GM19324 (cell line): ENCODE data around the gene P2RY6.
"Not testable (repeated sequence)": the region's sequence is repeated elsewhere in the genome, so short reads cannot be mapped to it uniquely, and the experiment has no call there.

Source experiments
- ATAC-seq: cut with Tn5 transposase; IDR thresholded peaks from one replicate; pipeline ENCODE4 v1.9.1; 2021; ENCODE audit warnings: mild to moderate bottlenecking, moderate library complexity; ENCODE audit not compliant: unreplicated experiment, low FRiP score

The P2RY6 gene

DNA sequence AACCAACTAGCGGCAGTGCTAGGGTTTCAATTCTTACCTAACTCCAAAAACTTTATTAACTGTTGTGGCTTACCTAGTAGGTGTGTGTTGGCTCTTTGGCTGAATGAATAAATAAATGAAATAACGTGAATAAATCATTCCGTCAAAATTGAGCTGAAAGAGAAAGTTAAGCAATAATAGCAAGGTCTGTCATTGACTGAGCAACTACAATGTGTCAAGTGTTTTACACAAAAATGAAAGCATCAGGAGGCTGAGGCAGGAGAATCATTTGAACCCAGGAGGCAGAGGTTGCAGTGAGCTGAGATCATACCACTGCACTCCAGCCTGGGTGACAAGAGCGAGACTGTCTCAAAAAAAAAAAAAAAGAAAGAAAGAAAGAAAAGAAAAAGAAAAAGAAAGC lies 2.1 kb downstream of the P2RY6 start:
- not testable (repeated sequence) for ATAC-seq

DNA sequence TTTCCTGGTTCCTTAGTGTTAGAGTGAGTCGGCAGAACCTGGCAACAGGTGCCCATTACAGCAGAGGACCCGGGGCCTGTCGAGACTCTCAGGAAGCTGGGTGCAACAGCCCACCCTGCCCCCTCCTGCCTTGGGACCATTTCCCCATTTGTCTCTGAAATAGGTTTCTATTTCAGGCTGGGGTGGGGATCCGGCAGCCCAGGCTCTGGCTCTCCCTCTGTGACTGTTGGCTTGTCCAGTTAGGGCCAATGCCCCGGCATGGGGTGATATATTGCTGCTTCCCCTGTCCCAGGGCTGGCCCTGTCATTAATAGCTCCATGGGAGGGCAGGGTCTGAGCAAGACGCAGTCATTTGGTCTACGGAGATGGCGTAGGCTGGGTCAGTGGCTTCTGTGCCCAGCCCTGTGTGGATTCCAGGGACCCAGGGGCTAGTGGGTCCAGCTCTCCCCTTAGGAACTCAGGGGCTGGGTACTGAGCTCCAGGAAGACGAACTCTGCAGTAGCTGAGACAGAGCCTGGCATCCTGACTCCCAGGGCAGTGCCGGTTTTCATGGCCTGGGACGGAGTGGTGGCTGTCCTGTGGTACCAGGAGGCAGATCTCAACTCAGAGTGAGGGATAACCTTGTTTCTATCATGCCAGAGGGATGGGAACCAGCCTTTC lies 2.7 kb downstream of the P2RY6 start:
- no peak for ATAC-seq

DNA sequence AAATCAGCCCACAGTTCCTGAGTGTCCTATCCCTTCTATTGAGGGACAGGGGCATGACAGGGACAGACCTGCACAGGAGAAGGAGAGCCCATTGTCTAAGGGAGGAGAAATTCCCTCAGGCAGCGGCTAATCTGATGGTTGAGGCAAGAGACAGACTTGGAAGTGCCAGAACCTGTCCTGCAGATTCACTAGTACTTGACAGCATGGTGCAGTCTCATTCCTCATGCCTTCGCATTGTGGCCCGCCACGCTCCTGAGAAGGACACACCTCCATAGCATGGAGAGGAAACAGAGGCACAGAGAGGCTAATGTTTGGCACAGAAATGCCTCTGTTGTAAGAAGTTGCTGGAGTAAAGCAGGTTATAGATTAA lies 3.2 kb downstream of the P2RY6 start:
- no peak for ATAC-seq

DNA sequence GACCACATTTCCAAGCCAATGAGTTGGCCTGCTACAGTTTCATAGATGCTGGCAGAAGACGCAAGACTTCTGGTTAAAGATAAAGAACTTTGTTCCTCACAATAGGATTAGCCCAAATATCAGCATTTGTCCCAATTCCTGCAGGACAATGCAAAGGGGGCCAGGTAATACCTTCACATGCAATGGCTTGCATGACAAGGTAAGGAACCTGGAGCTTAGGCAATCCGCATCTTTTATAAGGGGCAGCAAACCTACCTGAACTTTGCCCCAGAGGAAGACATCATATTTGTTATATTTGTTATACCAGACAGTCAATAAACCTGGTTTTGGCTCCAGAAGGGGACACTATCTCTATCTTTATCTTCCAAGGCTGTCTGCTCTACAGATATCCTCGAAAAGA lies 5.3 kb downstream of the P2RY6 start:
- ATAC-seq, result no peak

DNA sequence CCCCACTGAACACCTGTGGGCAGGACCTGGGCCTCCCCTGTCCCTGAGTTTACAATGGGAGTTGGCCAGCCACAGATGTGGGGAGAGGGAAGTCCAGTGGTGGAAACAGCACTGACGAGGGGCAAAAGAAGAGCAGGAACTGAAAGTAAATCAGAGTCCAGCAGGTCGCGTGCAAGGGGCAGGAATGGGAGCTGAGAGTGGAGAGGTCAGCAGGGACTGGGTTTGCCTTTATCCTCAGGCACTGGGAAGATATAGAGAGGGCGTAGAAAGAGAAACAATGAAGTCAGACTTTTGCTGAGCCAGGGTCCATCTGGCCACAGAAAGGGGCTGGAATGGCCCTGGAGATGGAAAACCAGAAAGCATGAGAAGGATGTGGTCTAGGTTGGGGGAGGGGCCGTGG lies 8.5 kb downstream of the P2RY6 start:
- ATAC-seq, result no peak

DNA sequence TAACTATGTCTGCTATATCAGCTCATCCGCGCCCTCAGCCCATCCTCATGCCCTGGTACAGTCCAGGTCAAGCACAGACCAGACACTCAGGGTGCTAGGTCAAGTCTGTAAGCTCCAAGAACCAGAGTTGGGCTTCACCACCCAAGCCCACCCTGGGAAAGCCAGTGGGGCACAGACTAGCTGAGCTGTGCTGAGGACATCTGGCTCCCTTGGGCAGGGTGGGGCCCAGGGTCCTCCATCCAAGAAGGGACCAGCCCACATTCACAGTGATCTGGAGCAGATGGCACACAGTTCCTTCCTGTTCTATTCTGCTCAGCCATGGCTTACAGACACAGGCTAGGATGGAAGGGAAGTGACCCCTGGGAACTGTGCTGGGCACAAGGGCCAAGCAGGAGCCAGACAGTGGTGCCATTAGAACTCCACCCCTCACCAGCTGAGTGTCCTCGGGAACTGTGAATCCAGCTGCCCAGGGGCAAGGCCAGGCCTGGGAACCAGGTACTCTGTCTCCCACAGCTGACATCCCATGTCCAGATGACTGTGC lies 9.1 kb downstream of the P2RY6 start:
- no peak for ATAC-seq

DNA sequence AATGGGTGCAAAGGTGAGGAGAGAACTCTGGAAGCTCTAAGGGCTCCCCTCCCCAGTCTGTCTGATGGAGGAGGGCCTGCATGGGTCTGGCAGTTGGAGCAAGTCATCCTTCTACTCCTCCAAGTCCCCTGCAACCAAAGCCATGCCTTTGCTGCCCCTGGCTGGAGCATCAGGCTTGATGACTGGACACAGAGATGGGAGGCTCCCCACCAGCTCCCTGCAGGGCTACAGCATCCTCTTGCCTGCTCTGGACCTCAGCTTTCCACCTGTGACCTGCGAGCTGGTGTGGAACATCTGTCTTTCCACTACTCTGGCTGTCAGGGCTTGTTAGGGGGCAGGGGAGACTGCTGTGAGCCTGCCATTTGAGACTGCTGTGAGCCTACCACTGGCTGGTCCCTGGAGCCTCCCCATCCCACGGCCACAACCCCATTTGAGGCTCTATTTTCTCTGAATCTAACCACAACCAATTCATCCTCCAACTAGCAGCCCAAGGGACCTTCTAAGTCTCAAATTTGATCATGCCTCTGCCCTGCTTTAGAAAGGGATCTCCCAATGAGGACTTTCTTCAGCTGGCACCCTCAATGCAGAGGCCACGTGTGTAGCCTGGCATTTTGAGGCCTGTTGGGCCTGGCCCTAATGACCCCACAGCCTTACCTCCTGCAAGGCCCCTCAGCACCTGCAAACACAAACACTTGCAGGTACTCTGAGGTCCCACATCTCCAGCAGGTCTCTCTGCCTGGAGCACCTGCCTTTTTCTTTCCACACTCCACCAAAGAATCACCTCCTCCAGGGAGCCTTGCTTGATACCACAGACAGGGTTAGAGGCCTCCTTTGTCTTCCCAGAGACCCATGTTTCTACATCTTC lies 9.9 kb downstream of the P2RY6 start:
- no peak for ATAC-seq

DNA sequence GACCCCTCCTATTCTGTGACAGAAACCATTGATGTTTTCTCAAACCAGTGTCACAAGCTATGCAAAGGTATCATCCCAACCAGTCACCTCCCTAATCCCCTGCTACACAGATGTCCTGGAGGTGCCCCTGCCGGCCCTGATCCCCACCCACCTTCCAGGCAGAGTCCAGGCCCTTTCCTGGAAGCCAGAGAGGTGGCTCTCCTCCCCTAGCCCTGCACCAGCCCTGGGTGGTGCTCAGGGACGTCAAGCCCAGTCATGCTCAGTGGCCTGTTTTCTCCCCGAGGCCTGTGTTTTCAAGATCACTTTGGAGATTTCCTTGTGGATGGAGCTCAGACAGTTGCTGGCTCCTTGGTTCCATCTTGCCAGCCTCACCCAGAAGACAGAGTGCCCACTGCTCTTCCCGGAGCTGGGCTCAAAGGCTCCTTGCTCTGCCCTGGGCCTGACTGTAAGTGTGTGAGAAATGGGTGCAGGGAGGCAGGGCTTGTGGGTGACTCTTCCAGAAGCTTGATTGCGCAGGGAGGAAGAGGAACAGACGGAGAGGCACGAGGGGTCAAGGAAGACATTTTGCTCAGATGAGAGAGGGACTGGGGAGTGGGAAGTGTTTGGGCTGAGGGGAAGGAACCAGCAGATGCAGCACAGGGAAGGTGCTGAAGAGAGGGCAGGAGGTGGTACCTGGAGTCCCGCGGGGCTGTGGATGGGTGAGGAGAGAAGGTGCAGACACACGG lies 11.3 kb downstream of the P2RY6 start:
- ATAC-seq, result no peak

DNA sequence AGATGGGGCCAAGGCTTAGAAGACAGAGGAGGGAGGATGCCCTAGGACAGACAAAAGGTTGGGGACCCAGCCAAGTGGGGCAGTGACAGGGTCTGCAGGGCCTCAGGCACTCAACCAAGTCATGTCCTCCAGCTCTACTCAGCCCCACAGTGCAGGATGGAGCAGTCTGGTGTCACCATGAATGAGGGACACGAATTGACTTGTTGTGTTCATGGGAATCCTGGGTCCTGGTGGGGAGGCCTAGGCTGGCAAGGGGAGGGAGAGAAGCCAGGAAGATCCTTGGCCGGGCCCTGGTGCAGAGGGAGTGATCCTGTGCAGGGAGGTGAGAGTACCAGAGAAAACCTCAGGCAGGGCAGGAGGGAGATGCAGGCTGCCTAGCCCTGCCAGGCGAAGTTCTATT lies 12.0 kb downstream of the P2RY6 start:
- no peak for ATAC-seq

DNA sequence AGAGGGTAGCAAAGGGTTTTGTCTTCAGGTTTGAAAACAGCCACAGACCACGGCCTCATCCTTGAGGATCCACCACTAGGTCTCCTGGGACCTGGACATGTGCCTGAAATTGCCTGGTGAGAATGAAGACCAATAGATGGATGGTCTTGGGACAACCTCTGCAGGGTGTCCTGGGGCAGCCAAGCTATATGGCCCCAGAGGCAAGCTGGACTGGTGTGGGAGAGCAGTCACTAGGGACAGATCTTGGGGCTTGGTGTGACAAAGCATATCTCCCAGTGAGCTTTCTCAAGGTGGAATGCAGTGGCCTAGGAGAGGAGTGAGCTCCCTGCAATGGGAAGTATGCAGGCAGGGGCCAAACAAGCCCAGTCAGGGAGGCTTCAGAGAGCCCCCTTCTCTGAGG lies 13.6 kb downstream of the P2RY6 start:
- no peak for ATAC-seq

DNA sequence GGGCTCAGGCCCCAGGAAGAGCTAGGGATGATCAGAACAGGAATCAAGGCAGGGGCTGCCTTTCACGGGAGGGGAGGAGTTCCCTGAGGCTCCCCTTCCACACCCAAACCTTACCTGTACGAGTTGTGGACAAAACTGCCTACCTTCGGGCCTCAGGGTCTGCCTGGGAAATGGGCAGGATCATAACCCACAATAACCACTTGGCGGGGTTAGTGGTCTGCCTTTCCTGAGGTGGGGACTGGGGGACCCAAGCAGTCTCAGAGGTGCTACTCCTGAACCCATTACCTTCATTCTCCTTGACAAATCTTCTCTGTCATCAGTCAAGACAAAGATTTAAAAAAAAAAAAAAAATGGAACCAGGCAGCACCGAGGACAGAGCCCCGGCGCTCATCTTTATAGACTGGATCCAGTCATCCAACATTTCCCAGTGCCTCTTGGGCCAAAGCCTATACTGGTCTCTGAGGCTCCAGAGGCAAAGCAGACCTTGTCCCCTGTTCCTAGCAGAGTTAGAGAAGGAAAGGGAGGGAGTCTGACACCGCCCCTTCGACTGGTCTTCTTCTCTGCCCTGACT lies 14.2 kb downstream of the P2RY6 start:
- no peak for ATAC-seq

DNA sequence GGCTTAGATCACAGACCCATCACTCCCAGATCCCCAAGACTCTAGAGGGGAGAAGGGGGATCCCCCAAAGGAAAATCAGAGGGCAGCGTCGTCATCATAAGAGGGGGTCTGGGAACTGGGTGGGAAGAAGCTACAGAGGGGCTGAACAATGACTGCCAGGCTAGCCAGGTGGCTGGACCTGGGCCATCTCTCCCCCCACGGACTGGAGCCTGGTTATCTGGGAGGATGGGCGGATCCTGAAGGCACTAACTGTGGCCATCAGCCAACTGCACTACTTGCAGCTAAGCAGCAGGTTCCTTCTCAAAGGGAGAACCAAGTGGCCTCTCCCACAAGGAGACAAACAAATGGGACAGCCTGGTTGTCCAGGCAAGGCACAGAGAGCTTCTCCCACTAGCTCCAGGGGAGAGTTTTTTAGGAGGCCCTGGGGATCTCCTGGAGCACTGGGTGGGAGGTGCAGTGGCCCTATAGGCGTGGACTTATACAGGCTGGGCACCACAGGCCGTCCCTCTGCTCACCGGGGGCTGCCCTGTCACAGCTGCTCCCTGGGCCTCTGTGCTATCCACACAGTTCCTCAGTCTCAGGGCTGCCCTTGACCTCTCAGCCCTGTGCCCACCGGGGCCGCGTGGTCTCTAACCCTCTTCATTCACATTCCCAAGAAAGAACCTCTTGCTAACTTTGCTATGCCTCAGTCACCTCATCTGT lies 15.4 kb downstream of the P2RY6 start:
- ATAC-seq, result no peak

DNA sequence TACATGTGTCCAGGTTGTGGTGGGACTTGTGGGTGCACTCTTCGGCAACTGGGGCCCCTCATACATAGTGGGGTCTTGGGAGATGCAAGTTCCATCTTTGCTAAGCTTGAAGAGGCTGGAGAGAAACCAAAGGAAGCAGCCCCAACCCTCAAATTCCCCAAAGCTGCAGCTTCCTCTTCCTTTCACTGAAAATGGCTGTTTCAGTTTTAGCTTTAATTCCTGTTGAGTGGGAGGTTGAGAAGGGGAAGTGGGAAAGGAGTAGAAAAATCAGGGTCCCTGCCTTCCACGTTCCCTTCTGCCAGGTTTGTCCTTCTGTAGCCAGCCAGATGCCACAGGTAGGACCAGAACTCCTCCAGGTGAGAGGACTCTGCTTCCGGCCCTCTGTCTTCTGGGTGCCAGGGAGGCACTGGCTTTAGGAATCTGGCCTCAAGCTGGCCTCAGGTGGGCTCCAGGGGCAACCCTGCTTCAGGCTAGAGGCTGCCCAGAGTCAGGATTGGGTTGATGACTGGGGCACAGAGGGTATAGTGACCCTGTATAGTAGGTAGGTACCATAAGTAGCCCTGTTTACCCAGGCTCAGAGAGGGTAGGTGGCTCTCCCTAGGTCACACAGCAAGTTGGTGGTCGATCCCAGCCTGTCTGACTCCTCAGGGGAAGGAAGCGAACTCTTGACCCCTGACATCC lies 16.2 kb downstream of the P2RY6 start:
- ATAC-seq, result peak; percentile 14

DNA sequence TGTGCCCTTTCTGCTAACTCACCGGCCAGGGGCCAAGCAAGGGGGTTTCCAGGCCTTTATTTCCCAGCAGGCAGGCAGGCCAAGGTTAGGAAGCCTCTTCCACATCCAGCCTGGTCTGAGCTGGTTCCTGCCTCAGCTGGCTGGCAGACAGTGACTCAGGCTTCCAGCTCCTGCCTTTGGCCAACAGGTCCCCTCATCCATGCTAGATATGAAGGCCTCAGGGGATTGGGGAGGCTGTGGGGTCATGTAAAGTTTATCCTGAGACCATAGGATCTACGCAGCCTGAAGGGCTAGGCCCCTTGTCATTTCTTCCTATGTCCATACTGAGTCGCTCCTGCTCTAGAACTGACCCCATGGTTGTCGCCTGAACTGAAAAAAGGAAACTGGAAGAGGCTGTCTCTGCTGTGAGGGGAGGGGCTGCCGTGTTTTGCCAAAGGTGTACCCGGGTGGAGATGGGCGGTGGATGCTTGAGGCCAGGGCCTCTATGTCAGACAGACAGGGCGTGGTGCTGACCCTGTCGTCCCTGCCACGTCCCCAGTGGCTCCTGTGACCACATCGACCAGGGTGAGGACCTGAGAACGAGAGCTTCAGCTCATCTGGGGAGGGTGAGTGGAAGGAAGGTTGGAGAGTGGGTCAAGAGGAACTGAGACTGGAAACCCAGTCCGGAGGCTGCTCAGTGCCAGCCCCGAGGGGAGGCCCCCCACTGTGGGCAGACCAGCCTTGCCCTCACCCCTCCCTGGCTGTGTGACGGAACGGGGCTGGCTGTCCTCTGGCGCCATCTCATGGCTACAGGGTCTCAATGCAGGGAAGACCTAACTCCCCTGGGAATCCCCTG lies 17.0 kb downstream of the P2RY6 start:
- peak; percentile 58 for ATAC-seq

DNA sequence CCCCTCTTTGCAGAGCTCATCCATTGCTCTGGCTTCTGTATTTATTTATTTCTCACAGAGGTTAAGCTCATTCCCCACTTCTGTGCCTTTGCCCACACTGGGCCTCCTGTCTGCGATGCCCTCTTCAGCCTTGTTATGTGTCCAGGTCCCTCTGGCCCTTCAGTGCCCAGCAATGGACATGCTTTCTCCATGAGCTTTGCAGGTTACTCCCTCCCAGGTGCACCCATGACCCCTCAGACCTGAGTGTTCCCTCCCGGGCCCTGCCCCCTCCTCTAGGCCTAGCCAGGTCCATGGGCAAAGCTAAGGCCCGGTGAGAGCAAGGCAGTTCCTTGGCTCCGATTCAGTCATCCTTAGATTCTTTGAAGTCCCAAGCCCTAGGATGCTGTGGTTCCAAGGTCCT lies 18.4 kb downstream of the P2RY6 start:
- ATAC-seq, result no peak

DNA sequence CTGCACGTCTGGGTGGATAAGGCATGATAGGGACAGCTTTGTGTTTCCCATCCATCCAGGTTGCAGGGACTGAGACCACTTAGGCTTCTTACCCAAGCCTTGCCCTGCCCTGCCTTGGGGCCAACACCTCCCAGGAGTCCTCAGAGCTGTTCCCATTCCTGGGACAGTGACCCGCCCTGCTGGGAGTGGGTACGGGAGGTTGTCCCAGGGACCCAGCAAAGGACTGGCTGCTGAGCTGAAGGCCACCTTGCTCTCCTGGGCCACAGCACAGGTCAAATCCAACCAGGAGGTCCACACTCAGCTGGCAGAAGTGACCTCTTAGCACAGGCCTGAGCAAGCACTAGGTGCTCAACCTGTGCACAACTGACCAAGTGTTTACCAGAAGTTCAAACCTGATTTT lies 19.1 kb downstream of the P2RY6 start:
- ATAC-seq, result no peak

DNA sequence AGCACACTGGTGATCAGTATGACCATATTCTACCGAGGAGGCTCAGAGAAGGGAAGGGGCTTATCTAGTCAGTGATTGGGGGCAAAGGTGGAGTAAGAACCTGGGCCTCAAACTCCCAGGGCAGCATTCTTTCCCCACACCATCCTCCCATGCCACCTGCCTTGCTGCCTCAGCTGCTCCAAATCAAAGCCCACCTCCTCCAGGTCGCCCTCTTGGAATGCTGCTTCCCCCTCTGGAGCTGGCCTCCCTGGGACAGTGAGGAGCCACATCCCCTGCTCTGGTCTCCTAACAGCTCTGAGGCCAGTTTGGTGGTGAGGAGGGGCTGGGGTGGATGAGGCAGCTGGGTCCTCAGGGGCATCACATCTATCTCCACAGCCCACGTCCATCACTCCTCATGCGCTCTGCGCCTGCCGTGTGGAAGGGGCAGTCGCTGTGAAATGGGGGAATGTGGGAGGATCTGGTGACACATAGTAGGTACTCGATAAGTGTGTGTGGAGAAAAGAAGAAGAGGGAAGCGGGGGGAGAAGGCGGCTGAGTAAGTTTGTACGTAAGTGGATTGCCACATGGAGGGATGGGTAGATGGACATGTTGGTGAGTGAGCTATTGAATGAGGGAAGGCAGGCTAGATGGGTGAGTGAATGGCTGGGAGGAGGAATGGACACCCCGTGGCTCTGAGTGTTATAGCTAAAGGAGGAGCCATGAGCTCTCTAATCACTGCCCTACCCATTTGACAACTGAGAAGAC lies 19.8 kb downstream of the P2RY6 start:
- ATAC-seq, result no peak

DNA sequence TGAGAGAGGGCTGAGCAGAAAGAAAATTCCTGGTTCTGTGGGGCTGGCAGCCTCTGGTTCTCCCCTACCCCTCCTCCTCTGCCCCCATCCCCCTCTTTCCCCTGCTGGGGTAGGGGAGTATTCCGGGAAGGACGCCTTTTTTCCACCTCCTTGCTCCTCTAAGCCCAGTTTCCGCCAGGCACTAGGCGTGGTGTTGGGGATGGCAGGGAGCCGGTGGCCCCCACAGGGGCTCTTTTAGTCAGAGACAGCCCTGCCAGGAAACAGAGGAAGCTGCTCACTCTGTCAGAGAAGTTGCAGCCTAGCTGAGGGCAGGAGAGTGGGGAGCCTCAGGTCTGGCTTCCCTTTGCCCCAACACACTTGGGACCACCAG lies 20.4 kb downstream of the P2RY6 start:
- no peak for ATAC-seq
